GM19468 (cell line): Measurements from ENCODE around the gene ZNF438.
"Not testable (repeated sequence)": the region's sequence is repeated elsewhere in the genome, so short reads cannot be mapped to it uniquely, and the experiment has no call there.

Source experiments
- ATAC-seq: cut with Tn5 transposase; IDR thresholded peaks from one replicate; pipeline ENCODE4 v1.9.1; 2021; ENCODE audit warnings: mild to moderate bottlenecking, moderate library complexity, moderate number of reproducible peaks; ENCODE audit not compliant: unreplicated experiment; ENCODE audit errors: extremely low read depth

The ZNF438 gene

GRCh38 chr10:30901487-30901886, 130.2 kb downstream of the ZNF438 start:
- ATAC-seq = not testable (repeated sequence)

GRCh38 chr10:30898964-30899363, 132.7 kb downstream of the ZNF438 start:
- ATAC-seq = no peak

GRCh38 chr10:30897547-30897946, 134.1 kb downstream of the ZNF438 start:
- ATAC-seq = no peak

- ATAC-seq = no peak
These were observed 134.6 kb downstream of the ZNF438 start for GRCh38 chr10:30897048-30897447.

- no peak for ATAC-seq
These were observed 137.4 kb downstream of the ZNF438 start for GRCh38 chr10:30894221-30894620.

- ATAC-seq = no peak
These were observed 138.5 kb downstream of the ZNF438 start for GRCh38 chr10:30893208-30893607.

- no peak for ATAC-seq
These were observed 143.8 kb downstream of the ZNF438 start for GRCh38 chr10:30887839-30888238.

GRCh38 chr10:30885423-30885822, 146.2 kb downstream of the ZNF438 start:
- no peak for ATAC-seq

GRCh38 chr10:30883751-30884150, 147.9 kb downstream of the ZNF438 start:
- no peak for ATAC-seq

- no peak for ATAC-seq
These were observed 148.5 kb downstream of the ZNF438 start for GRCh38 chr10:30883116-30883515.

GRCh38 chr10:30882281-30882680, 149.4 kb downstream of the ZNF438 start:
- no peak for ATAC-seq

GRCh38 chr10:30878920-30879319, 152.7 kb downstream of the ZNF438 start:
- no peak for ATAC-seq

- no peak for ATAC-seq
These were observed 154.6 kb downstream of the ZNF438 start for GRCh38 chr10:30877111-30877510.

- ATAC-seq = no peak
These were observed 158.3 kb downstream of the ZNF438 start for GRCh38 chr10:30873411-30873810.

- no peak for ATAC-seq
These were observed 160.8 kb downstream of the ZNF438 start for GRCh38 chr10:30870896-30871295.

GRCh38 chr10:30869566-30869965, 162.1 kb downstream of the ZNF438 start:
- ATAC-seq = no peak

GRCh38 chr10:30868611-30869010, 163.1 kb downstream of the ZNF438 start:
- no peak for ATAC-seq

GRCh38 chr10:30866896-30867295, 164.8 kb downstream of the ZNF438 start:
- no peak for ATAC-seq

- no peak for ATAC-seq
These were observed 166.3 kb downstream of the ZNF438 start for GRCh38 chr10:30865141-30865926.

GRCh38 chr10:30863516-30864210, 168.0 kb downstream of the ZNF438 start:
- ATAC-seq = no peak

- ATAC-seq = no peak
These were observed 169.2 kb downstream of the ZNF438 start for GRCh38 chr10:30862486-30862885.

- no peak for ATAC-seq
These were observed 169.7 kb downstream of the ZNF438 start for GRCh38 chr10:30861976-30862375.
